ENCODE data around the gene RIT2.

DNA sequence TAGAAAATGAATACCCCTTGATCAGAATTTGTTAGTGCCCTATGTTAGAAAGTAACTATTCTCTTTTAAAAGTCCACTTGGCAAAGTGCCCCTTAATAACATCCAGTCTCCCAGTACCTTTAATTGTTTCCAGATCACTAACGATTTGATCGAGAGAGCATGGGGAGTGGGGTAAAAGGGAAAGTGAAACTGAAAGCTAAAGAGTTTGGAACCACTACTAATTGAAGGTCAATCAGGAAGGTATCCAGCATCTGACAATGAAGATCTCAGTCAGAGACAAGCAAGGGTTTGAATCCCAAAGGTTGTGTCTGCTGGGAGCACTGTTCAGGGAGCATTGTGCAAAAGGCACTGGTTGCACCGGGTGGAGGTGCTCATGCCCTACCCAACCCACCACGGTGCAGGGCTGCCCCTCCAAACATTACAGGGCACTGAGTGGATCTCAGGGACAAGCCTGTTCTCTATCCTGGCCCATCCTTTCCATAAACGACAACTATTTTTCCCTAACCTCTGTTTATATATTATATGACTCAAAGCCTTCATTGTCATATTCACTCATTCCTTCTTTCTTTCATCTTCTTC is 14.6 kb upstream of the RIT2 start:
- TF ChIP-seq, protein P1, sequence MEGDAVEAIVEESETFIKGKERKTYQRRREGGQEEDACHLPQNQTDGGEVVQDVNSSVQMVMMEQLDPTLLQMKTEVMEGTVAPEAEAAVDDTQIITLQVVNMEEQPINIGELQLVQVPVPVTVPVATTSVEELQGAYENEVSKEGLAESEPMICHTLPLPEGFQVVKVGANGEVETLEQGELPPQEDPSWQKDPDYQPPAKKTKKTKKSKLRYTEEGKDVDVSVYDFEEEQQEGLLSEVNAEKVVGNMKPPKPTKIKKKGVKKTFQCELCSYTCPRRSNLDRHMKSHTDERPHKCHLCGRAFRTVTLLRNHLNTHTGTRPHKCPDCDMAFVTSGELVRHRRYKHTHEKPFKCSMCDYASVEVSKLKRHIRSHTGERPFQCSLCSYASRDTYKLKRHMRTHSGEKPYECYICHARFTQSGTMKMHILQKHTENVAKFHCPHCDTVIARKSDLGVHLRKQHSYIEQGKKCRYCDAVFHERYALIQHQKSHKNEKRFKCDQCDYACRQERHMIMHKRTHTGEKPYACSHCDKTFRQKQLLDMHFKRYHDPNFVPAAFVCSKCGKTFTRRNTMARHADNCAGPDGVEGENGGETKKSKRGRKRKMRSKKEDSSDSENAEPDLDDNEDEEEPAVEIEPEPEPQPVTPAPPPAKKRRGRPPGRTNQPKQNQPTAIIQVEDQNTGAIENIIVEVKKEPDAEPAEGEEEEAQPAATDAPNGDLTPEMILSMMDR (IDR thresholded peaks at IDR 0.05) = no peak
- TF ChIP-seq EP300 (IDR thresholded peaks at IDR 0.05) = no peak

Measured in tibial nerve (tissue), 4 donors.